T-helper 17 cell (primary cell): Measurements from ENCODE around the gene SULT1C2. TPM values are rescaled to one million over a fixed set of nuclear protein-coding genes. Genes with fewer than 3 reads are reported as not detected.
A peak's percentile ranks its signal among the peaks of the same experiment; 100 is the strongest.

Experiments used
- ATAC-seq: fragments of 150-1000 bp; cut with Tn5 transposase; 2 replicates; pipeline ENCODE4 v1.10.0; 2021; ENCODE audit warnings: mild to moderate bottlenecking, moderate library complexity
- DNase-seq, 3 donors: peaks; one replicate each; pipeline versions ENCODE4 v3.0.0 to v3.0.0-alpha.2; 2020 to 2021
- H3K9me3 ChIP-seq: one replicate; pipeline ENCODE4 v1.7.0; 2013; ENCODE audit warnings: low read length, mild to moderate bottlenecking; ENCODE audit not compliant: control insufficient read depth, poor library complexity, severe bottlenecking
- H3K27ac Mint-ChIP-seq: one replicate; pipeline ENCODE4 v1.8.0; 2022; ENCODE audit warnings: mild to moderate bottlenecking, moderate library complexity, mixed read lengths
- H3K27me3 Mint-ChIP-seq: one replicate; pipeline ENCODE4 v1.8.0; 2022; ENCODE audit warnings: mixed read lengths
- H3K36me3 Mint-ChIP-seq: one replicate; pipeline ENCODE4 v1.8.0; 2022; ENCODE audit warnings: low read depth, mixed read lengths
- H3K4me1 Mint-ChIP-seq: one replicate; pipeline ENCODE4 v1.8.0; 2022; ENCODE audit warnings: mild to moderate bottlenecking, mixed read lengths
- H3K4me3 Mint-ChIP-seq: one replicate; pipeline ENCODE4 v1.8.0; 2022; ENCODE audit warnings: mild to moderate bottlenecking, moderate library complexity, mixed read lengths
- total RNA-seq, 4 donors: library from RNA in 2 of 4; stranded (reverse) in 2 of 4; gene quantifications; one replicate each; pipeline ENCODE4 v1.2.3 and lab custom pipeline; 2022 to 2026

The SULT1C2 gene
- total RNA-seq (not detected), total RNA-seq (lab: John Stamatoyannopoulos, UW) (0 to 0.12 reads per million in 2 donors)

- no peak for DNase-seq
- Mint-ChIP-seq H3K4me1 (peaks cover 2% of the 10 kb centered on the region), H3K4me3 (no peak within 1 kb of the TSS), H3K27ac (no peak within 1 kb of the TSS), H3K36me3 (peaks cover 2% of the 10 kb centered on the region), H3K27me3 (peaks cover 12% of the 10 kb centered on the region)
- no peaks in the 10 kb centered on the region for H3K9me3 ChIP-seq
- no peak for ATAC-seq
Observed at GRCh38 chr2:108288534-108289106, at the start of gene SULT1C2. Gene SULT1C2 (plus strand): TSS chr2:108288895. CDS start chr2:108293668, 4,773 bp downstream.

DNA sequence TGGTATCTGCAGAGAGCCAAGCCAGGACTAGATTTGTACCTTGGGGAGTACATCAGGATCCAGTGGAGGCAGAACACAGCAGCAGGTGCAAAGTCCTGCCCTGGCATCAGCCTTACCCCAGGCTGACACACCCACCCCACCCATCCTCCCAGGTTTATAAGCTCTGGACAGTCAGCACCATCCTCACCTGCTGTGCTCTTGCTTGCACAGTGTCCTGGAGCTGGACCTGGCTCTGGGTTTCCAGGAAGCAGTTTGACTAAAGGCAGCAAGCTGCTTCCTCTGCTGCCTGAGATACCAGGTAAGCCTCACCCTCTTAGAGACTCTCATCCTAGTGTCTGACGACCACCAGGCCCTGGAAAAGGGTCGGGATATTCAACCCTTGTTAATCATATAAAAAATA, 48.9 kb upstream of the SULT1C2 start, which contains the start of gene SULT1C3:
Gene SULT1C3, plus strand, starts transcription at position 183 of the 400 bp plus-strand sequence. CDS start 7,227 bp downstream, outside the sequence.
- no peak for ATAC-seq
- no peaks in the 10 kb centered on the region for H3K9me3 ChIP-seq
- Mint-ChIP-seq H3K27me3 (peaks cover 7% of the 10 kb centered on the region), H3K36me3 (no peaks in the 10 kb centered on the region), H3K27ac (no peak within 1 kb of the TSS), H3K4me1 (no peaks in the 10 kb centered on the region), H3K4me3 (no peak within 1 kb of the TSS)
- no peak for DNase-seq

DNA sequence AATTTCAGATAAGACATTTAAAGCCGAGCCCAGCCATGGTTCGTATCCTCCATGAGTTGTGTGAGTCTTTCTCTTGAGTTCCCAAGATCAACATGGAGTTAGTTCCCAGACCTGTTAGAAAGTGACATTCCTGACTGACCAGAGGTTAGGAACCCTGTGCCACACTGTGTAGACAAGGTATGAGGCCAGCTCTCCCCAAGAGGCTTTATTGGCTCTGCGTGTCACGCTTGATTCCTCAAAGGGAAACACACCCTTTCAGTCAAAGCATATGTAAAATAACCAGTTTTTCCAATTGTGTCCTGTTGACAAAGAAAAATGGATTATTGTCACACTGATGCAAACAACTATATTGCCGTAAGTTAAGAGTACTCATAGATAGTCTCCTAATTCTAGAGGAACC, 47.7 kb upstream of the SULT1C2 start:
- Mint-ChIP-seq H3K27me3 (peaks cover 7% of the 10 kb centered on the region), H3K4me1 (no peaks in the 10 kb centered on the region), H3K36me3 (no peaks in the 10 kb centered on the region), H3K4me3 (no peak overlapping the region), H3K27ac (no peak overlapping the region)
- H3K9me3 ChIP-seq, result no peaks in the 10 kb centered on the region
- DNase-seq (no peak), ATAC-seq (no peak)

DNA sequence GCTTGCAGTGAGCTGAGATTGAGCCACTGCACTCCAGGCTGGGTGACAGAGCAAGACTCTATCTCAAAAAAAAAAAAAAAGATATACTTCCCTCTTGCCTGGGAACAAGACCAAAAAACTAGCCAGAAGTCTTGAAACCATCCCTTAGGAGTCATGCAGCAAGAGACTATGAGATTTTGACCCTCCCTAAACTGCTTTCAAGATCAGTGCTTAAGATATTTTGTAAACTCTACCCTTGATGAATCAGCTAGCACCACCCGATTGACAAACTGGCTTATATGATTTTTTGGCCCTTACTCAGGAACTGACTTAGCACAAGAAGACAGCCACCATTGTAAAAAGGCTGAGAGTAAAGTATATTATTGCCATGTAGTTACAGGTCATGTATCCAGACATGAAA, 45.1 kb upstream of the SULT1C2 start:
- H3K27me3 Mint-ChIP-seq, result peaks cover 14% of the 10 kb centered on the region
- ATAC-seq, result no peak
- no peaks in the 10 kb centered on the region for H3K4me1 Mint-ChIP-seq
- DNase-seq, result no peak
- H3K27ac Mint-ChIP-seq, result no peak overlapping the region
- no peak overlapping the region for H3K4me3 Mint-ChIP-seq
- no peaks in the 10 kb centered on the region for H3K9me3 ChIP-seq
- H3K36me3 Mint-ChIP-seq, result no peaks in the 10 kb centered on the region

GRCh38 chr2:108244667-108245414, 43.9 kb upstream of the SULT1C2 start:
- peaks cover 14% of the 10 kb centered on the region for H3K27me3 Mint-ChIP-seq
- H3K4me3 Mint-ChIP-seq, result no peak overlapping the region
- no peaks in the 10 kb centered on the region for H3K36me3 Mint-ChIP-seq
- H3K4me1 Mint-ChIP-seq, result no peaks in the 10 kb centered on the region
- no peak for ATAC-seq
- no peak overlapping the region for H3K27ac Mint-ChIP-seq
- H3K9me3 ChIP-seq, result no peaks in the 10 kb centered on the region
- no peak for DNase-seq

DNA sequence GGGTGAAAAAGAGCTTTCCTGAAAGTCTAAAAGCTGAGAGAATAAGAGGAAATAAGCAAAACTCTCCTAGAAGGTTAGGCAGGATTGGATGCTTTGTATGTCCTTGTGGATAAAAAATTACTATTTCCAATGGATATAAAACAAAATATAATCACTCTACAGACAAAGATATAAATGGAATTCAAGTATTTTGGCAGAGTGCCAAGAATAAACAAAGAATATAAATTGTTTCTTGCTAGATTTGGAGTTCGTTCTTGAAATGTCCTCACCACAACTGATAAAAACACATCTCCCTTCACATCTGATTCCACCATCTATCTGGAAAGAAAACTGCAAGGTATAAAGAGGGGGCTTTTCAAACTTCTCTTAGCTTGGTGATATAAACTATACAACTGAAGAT, 35.6 kb upstream of the SULT1C2 start:
- H3K9me3 ChIP-seq, result no peaks in the 10 kb centered on the region
- H3K36me3 Mint-ChIP-seq, result no peaks in the 10 kb centered on the region
- no peak for DNase-seq
- no peak for ATAC-seq
- peaks cover 15% of the 10 kb centered on the region for H3K27me3 Mint-ChIP-seq
- peaks cover 3% of the 10 kb centered on the region for H3K4me1 Mint-ChIP-seq
- no peak overlapping the region for H3K27ac Mint-ChIP-seq
- H3K4me3 Mint-ChIP-seq, result peak overlapping the region; percentile 4

DNA sequence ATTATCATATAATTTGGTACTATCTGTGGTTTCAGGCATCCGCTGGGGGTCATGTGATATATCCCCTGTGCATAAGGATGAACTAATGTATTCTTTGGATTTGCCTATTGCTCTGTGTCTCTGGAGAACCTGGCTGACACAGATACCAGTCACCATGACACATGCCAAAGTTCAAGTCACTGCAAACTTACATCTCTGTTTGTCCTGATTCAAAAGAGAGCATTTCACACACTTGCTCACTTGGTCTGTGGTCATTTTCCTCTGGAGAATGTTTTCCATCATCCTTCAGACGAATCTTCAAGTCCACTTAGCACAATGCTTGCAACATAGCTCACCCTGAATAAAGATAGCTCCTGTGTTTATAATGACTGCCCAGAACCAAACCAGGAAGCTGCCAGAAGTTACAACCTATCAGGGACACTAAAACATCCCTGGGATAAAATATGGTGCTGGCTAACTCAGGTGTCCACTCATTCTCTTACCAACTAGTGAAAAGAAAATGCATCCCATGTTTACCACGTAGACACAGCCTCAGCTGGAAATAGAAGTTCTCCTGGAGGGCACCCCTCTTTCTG, 30.9 kb upstream of the SULT1C2 start:
- H3K36me3 Mint-ChIP-seq, result no peaks in the 10 kb centered on the region
- no peak overlapping the region for H3K4me3 Mint-ChIP-seq
- no peak overlapping the region for H3K27ac Mint-ChIP-seq
- no peaks in the 10 kb centered on the region for H3K4me1 Mint-ChIP-seq
- peaks cover 15% of the 10 kb centered on the region for H3K27me3 Mint-ChIP-seq
- no peaks in the 10 kb centered on the region for H3K9me3 ChIP-seq
- no peak for DNase-seq
- ATAC-seq, result no peak

DNA sequence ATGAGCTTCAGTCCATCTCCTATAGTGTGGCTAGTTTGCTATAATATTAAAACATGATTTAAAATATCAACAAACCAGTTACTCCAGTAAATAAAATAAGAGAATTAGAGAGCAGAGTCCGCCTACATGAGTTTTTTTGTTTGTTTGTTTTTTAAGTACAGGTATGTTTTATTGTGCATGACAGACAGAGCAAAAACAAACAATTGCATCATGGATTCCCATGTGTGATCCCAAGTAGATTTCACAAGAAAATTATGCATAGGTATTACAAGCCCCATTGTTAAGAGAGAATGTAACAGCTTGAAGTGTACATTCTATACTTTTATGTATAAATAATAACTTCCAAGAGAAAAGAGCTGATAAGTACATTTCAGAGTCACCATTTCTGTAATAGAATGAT, 27.9 kb upstream of the SULT1C2 start:
- ATAC-seq (no peak), DNase-seq (no peak)
- H3K27me3 Mint-ChIP-seq, result peaks cover 29% of the 10 kb centered on the region
- no peak overlapping the region for H3K27ac Mint-ChIP-seq
- no peaks in the 10 kb centered on the region for H3K9me3 ChIP-seq
- no peak overlapping the region for H3K4me3 Mint-ChIP-seq
- no peaks in the 10 kb centered on the region for H3K4me1 Mint-ChIP-seq
- no peaks in the 10 kb centered on the region for H3K36me3 Mint-ChIP-seq

DNA sequence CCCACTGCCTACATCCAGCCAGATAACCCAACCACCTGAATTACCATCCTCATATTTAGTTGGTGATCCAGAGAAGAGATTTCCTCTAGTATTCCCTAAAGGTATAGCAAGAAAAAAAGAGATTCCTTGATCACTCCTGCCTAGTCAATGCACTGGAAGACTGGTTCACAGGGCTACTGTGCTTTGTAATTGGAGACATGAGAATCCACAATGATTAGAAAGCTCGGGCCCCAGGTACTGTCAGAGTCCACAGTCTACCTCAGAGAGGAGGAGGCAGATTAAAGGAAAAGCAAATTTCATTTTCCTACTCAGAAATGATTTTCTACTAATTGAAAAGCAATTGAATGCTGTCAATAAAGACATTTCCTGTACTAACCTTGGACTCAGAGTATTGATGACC, 26.7 kb upstream of the SULT1C2 start:
- H3K27ac Mint-ChIP-seq, result no peak overlapping the region

DNA sequence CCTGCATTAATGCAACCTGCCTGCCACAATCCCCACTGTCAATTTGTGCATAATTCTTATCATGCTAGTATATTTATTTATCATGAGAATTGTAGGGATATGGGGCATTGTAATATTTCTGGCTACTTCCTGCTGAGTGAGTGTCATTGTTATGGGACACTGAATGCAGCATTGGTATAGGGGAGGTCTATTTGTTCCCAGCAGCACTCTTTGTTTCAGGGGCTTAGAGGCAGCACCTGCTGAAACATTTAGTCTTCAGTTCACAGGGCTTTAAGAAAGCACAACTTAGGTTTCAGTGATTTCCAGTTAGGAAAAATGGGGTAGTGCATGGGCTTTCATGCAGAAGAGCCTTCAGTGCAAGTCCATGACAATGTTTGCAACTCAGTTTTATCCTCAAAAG, 25.3 kb upstream of the SULT1C2 start:
- Mint-ChIP-seq H3K4me1 (no peaks in the 10 kb centered on the region), H3K27ac (no peak overlapping the region), H3K36me3 (no peaks in the 10 kb centered on the region), H3K27me3 (peaks cover 54% of the 10 kb centered on the region), H3K4me3 (no peak overlapping the region)
- ATAC-seq (no peak), DNase-seq (no peak)
- H3K9me3 ChIP-seq, result no peaks in the 10 kb centered on the region

More for the DNA sequence above, 26.7 kb upstream of the SULT1C2 start:
- DNase-seq, result no peak
- Mint-ChIP-seq H3K36me3 (no peaks in the 10 kb centered on the region), H3K4me1 (no peaks in the 10 kb centered on the region), H3K4me3 (no peak overlapping the region), H3K27me3 (peaks cover 40% of the 10 kb centered on the region)
- ATAC-seq, result no peak
- H3K9me3 ChIP-seq, result no peaks in the 10 kb centered on the region

DNA sequence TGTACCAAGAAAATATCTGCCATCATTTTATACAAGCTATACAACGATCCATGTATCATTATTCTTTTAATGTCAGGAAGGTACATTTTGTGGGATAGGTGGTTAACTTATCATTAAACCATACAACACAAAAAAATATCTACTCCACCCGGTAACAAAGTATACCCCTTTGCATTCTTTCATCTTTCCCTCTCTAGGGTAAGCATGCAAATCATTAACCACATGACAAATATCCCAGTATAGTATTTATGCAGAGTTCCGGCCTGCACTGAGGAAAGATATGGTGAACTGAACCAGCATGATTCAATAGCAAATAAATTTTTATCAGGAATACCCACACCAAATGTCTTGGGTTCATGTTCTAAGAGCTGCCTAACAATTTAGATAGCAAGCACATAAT, 22.5 kb upstream of the SULT1C2 start:
- no peaks in the 10 kb centered on the region for H3K9me3 ChIP-seq
- Mint-ChIP-seq H3K27ac (no peak overlapping the region), H3K4me3 (no peak overlapping the region), H3K27me3 (peaks cover 73% of the 10 kb centered on the region), H3K36me3 (no peaks in the 10 kb centered on the region), H3K4me1 (no peaks in the 10 kb centered on the region)
- no peak for ATAC-seq
- no peak for DNase-seq

DNA sequence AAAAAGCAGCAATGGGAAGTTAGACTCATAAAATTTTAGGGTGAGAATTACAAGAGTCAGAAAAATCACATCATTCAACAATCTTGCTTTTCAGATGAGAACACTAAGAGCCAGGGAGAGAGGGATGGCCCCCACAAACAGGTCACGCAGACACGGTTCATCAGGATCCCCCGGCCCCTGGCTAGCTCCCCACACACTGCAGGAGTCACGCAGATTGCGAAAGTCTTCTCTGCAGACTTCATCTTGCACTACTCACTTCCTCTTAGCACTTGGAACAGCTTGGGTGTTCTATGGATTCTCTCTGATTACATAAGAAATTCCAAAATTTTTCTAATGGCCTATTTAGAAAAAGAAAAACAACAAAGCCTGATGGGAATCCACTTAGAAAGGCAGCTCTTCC, 21.6 kb upstream of the SULT1C2 start:
- H3K27ac Mint-ChIP-seq, result no peak overlapping the region
- H3K27me3 Mint-ChIP-seq, result peaks cover 67% of the 10 kb centered on the region
- DNase-seq (no peak), ATAC-seq (no peak)
- no peaks in the 10 kb centered on the region for H3K9me3 ChIP-seq
- peaks cover 3% of the 10 kb centered on the region for H3K4me1 Mint-ChIP-seq
- H3K4me3 Mint-ChIP-seq, result no peak overlapping the region
- H3K36me3 Mint-ChIP-seq, result no peaks in the 10 kb centered on the region

DNA sequence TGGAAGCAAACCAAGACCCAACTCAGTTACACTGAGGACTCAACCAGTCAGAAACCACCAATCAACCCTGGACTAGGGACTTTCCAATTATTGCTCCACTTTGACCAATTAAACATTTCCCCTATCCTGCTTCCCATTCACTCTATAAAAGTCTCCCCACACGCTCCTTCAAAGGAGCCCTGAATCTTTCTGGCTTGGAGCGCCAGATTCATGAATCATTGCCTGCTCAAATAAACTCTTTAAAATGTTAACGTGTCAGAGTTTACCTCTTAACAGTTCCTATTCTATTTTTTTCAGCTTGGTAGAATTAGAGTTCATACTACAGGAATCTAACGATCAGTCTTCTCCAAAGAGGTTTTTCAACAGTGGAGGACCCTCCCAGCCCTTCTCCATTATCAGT, 20.7 kb upstream of the SULT1C2 start:
- Mint-ChIP-seq H3K4me3 (no peak overlapping the region), H3K27me3 (peaks cover 67% of the 10 kb centered on the region), H3K4me1 (peaks cover 3% of the 10 kb centered on the region), H3K27ac (no peak overlapping the region), H3K36me3 (no peaks in the 10 kb centered on the region)
- DNase-seq (no peak), ATAC-seq (no peak)
- H3K9me3 ChIP-seq, result no peaks in the 10 kb centered on the region
